ENCODE measurements around the gene PILRA.
"Not testable (repeated sequence)": the region's sequence is repeated elsewhere in the genome, so short reads cannot be mapped to it uniquely, and the experiment has no call there.

PILRA gene

GRCh38 chr7:100358027-100358856 is 15.0 kb upstream of the PILRA start, which contains the start of gene PILRB:
Gene PILRB (plus strand): TSS chr7:100358117. CDS start chr7:100358303, 186 bp downstream.
- no peak for DNase-seq

- no peak for DNase-seq
These were observed 14.5 kb upstream of the PILRA start for GRCh38 chr7:100358857-100359212.

- DNase-seq: no peak
These were observed 13.0 kb upstream of the PILRA start for GRCh38 chr7:100360135-100360854.

- DNase-seq: no peak
These were observed 10.2 kb upstream of the PILRA start for GRCh38 chr7:100363098-100363497.

GRCh38 chr7:100363797-100364196 is 9.5 kb upstream of the PILRA start:
- not testable (repeated sequence) for DNase-seq

- DNase-seq: no peak
These were observed 8.8 kb upstream of the PILRA start for GRCh38 chr7:100364480-100364879.

GRCh38 chr7:100365998-100366367 is 7.3 kb upstream of the PILRA start:
- not testable (repeated sequence) for DNase-seq

- no peak for DNase-seq
These were observed 6.7 kb upstream of the PILRA start for GRCh38 chr7:100366411-100367250.

- no peak for DNase-seq
These were observed 6.1 kb upstream of the PILRA start for GRCh38 chr7:100367251-100367620.

- DNase-seq: no peak
These were observed 5.3 kb upstream of the PILRA start for GRCh38 chr7:100367676-100368613.

- DNase-seq: peak; percentile 47
These were observed 4.2 kb upstream of the PILRA start for GRCh38 chr7:100369105-100369504.

- no peak for DNase-seq
These were observed 3.0 kb upstream of the PILRA start for GRCh38 chr7:100370303-100370702.

GRCh38 chr7:100370746-100371145 is 2.5 kb upstream of the PILRA start:
- DNase-seq: no peak

- no peak for DNase-seq
These were observed 1.6 kb upstream of the PILRA start for GRCh38 chr7:100371561-100372171.

GRCh38 chr7:100372256-100372655 is 1.0 kb upstream of the PILRA start:
- peak; percentile 25 for DNase-seq

- DNase-seq: no peak
These were observed 593 bp upstream of the PILRA start for GRCh38 chr7:100372694-100373093.

- DNase-seq: not testable (repeated sequence)
These were observed 747 bp downstream of the PILRA start for GRCh38 chr7:100373870-100374598.

GRCh38 chr7:100374601-100375000 is 1.3 kb downstream of the PILRA start:
- no peak for DNase-seq

- DNase-seq: no peak
These were observed 2.8 kb downstream of the PILRA start for GRCh38 chr7:100376066-100376465.

GRCh38 chr7:100378114-100378755 is 4.9 kb downstream of the PILRA start:
- DNase-seq: no peak

GRCh38 chr7:100380196-100380595 is 6.9 kb downstream of the PILRA start:
- DNase-seq: no peak
